WERI-Rb-1 (cell line): ENCODE results near the gene PVR.
"Not testable (repeated sequence)": the region's sequence is repeated elsewhere in the genome, so short reads cannot be mapped to it uniquely, and the experiment has no call there.

Source experiments
- DNase-seq: peaks from one replicate; pipeline ENCODE4 v3.0.0-alpha.2; 2020
- H3K27ac ChIP-seq: fragments of 250-450 bp; sonication (Bioruptor Pico); 2 replicates; pipeline ENCODE4 v1.5.1; 2020; ENCODE audit warnings: mild to moderate bottlenecking, moderate library complexity
- H3K27me3 ChIP-seq: fragments of 250-450 bp; sonication (Bioruptor Pico); 2 replicates; pipeline ENCODE4 v1.5.1; 2021; ENCODE audit warnings: mild to moderate bottlenecking, low read depth, moderate library complexity; ENCODE audit not compliant: insufficient read depth, severe bottlenecking
- H3K36me3 ChIP-seq: fragments of 250-450 bp; sonication (Bioruptor Pico); 2 replicates; pipeline ENCODE4 v1.5.1; 2020; ENCODE audit warnings: mild to moderate bottlenecking, moderate library complexity
- H3K4me3 ChIP-seq: 2 replicates; pipeline ENCODE4 v1.5.1; 2011; ENCODE audit warnings: low read depth, mild to moderate bottlenecking, control low read depth, low read length
- H3K9me3 ChIP-seq: fragments of 250-450 bp; sonication (Bioruptor Pico); 2 replicates; pipeline ENCODE4 v1.5.1; 2021; ENCODE audit warnings: mild to moderate bottlenecking, moderate library complexity; ENCODE audit not compliant: severe bottlenecking
- CTCF ChIP-seq: IDR thresholded peaks from 2 replicates; pipeline ENCODE4 v1.5.1; 2011; ENCODE audit warnings: low read depth, mild to moderate bottlenecking, control low read depth, inconsistent platforms, low read length

PVR gene

GRCh38 chr19:44626048-44626624 lies 17.6 kb upstream of the PVR start:
- Histone ChIP-seq H3K27me3 (no peaks in the 10 kb centered on the region), H3K4me3 (no peak overlapping the region), H3K27ac (no peak overlapping the region), H3K9me3 (no peaks in the 10 kb centered on the region), H3K36me3 (no peaks in the 10 kb centered on the region)
- no peak for TF ChIP-seq CTCF
- no peak for DNase-seq

- Histone ChIP-seq H3K27ac (no peak overlapping the region), H3K36me3 (no peaks in the 10 kb centered on the region), H3K4me3 (no peak overlapping the region), H3K9me3 (no peaks in the 10 kb centered on the region), H3K27me3 (no peaks in the 10 kb centered on the region)
- no peak for DNase-seq
- no peak for TF ChIP-seq CTCF
Observed at GRCh38 chr19:44627631-44628030, 16.1 kb upstream of the PVR start.

GRCh38 chr19:44628793-44629192 lies 14.9 kb upstream of the PVR start:
- H3K27me3 ChIP-seq, result no peaks in the 10 kb centered on the region
- no peak for TF ChIP-seq CTCF
- no peak overlapping the region for H3K4me3 ChIP-seq
- H3K9me3 ChIP-seq, result no peaks in the 10 kb centered on the region
- no peak overlapping the region for H3K27ac ChIP-seq
- no peaks in the 10 kb centered on the region for H3K36me3 ChIP-seq
- DNase-seq, result no peak

GRCh38 chr19:44631611-44632010 lies 12.1 kb upstream of the PVR start:
- H3K27ac ChIP-seq, H3K27me3 ChIP-seq, H3K9me3 ChIP-seq, H3K36me3 ChIP-seq, H3K4me3 ChIP-seq, DNase-seq: not testable (repeated sequence)

GRCh38 chr19:44634058-44634457 lies 9.7 kb upstream of the PVR start:
- H3K36me3 ChIP-seq, H3K27ac ChIP-seq, H3K4me3 ChIP-seq, H3K27me3 ChIP-seq, DNase-seq, H3K9me3 ChIP-seq: not testable (repeated sequence)

GRCh38 chr19:44634785-44635184 lies 8.9 kb upstream of the PVR start:
- no peak for TF ChIP-seq CTCF
- Histone ChIP-seq H3K27ac (no peak overlapping the region), H3K9me3 (no peaks in the 10 kb centered on the region), H3K27me3 (no peaks in the 10 kb centered on the region), H3K36me3 (no peaks in the 10 kb centered on the region), H3K4me3 (no peak overlapping the region)
- DNase-seq, result no peak

GRCh38 chr19:44635581-44636438 lies 7.9 kb upstream of the PVR start:
- Histone ChIP-seq H3K27me3 (no peaks in the 10 kb centered on the region), H3K9me3 (no peaks in the 10 kb centered on the region), H3K4me3 (no peak overlapping the region), H3K27ac (no peak overlapping the region), H3K36me3 (no peaks in the 10 kb centered on the region)
- DNase-seq, result no peak
- TF ChIP-seq CTCF, result no peak
